Thoracic aorta (tissue), 2 donors: ENCODE data around the gene TMEM44. TPM values are rescaled to one million over a fixed set of nuclear protein-coding genes. Genes with fewer than 3 reads are reported as not detected.

Experiments used
- ATAC-seq: fragments of 150-250 bp; one replicate; pipeline ENCODE4 v1.8.0; 2017; ENCODE audit warnings: low read depth; ENCODE audit not compliant: insufficient number of reproducible peaks, low FRiP score
- DNase-seq: peaks from one replicate; pipeline ENCODE4 v3.0.0-alpha.2; 2020; ENCODE audit warnings: low spot score
- H3K27ac ChIP-seq, 2 donors: fragments of 200-600 bp; sonication (generic); 1 replicate in 1 of 2; 2 replicates in 1 of 2; pipeline ENCODE4 v1.5.1; 2016; ENCODE audit warnings: mild to moderate bottlenecking in 2 of 2, moderate library complexity in 2 of 2
- H3K27me3 ChIP-seq: fragments of 200-600 bp; sonication (generic); replicated peaks from 2 replicates; pipeline ENCODE4 v1.6.0; 2016; ENCODE audit warnings: mild to moderate bottlenecking; ENCODE audit not compliant: insufficient read depth
- H3K36me3 ChIP-seq: fragments of 200-600 bp; sonication (generic); one replicate; pipeline ENCODE4 v1.5.1; 2016
- H3K4me1 ChIP-seq, 2 donors: fragments of 200-600 bp; sonication (generic); 1 replicate in 1 of 2; 2 replicates in 1 of 2; pipeline versions ENCODE4 v1.5.1 to v1.6.0; 2016; ENCODE audit warnings: low read depth in 2 of 2, mild to moderate bottlenecking in 1 of 2; ENCODE audit not compliant: control insufficient read depth in 1 of 2
- H3K4me3 ChIP-seq: fragments of 200-600 bp; sonication (generic); 2 replicates; pipeline ENCODE4 v1.5.1; 2016; ENCODE audit warnings: mild to moderate bottlenecking
- H3K9me3 ChIP-seq: fragments of 200-600 bp; sonication (generic); 2 replicates; pipeline ENCODE4 v1.5.1; 2016
- total RNA-seq, 2 donors: library from RNA; depleted of rRNA; stranded (reverse); fragments of >200 nt; gene quantifications; one replicate each; pipeline versions ENCODE4 v1.1.0 to v1.2.3, GENCODE V29; 2016
- TF ChIP-seq, protein P1 (sequence below): fragments of 200-600 bp; sonication (generic); IDR thresholded peaks from one replicate; pipeline ENCODE4 v1.5.1; 2019; ENCODE audit warnings: antibody characterized with exemption

The TMEM44 gene
- total RNA-seq, 2 donors from 2014 or later, result 11.0 to 11.5 TPM

DNA sequence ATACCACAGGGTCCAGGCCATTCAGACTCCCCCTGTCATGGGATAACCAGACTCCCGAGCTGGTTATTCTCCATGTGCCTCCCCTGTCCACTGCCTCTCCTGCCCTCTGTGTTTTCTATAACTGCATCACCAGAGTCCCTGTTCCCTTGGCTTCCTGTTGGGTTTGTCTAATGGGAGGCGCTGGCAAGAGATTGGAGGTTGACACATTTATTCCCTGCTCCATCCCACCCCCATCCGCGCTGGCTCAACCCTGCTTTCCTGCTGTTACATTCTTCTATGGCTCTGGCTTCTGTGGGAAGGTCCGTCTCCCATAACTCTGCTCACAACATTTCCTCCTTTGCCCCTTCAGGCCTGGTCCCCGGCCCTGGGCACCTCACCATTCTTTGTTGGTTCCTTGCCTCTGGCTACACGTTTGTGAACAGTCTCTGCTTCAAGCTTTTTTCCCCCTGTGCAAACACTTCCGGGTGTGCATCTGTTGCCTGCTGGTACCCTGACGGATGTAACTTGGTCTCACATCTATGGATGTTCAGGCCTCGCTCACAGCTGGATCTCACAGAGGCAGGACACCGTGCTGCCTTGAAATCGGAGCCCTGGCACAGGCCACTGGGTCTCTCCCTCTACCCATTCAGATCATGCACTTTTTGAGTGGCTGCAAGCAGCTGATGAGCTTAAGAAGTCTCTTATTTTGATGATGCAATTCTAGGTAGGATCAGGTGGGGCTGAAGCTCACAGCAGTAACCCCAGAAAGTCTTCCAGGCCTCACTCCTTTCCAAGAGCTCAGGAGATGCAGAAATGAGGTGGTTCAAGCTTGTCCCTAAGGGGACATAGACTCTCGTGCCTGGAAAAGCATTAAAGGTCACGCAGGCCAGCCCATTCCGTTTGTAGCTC, 77.8 kb downstream of the TMEM44 start:
- peaks cover 4 to 38% of the 10 kb centered on the region in 2 donors for H3K4me1 ChIP-seq
- H3K4me3 ChIP-seq, result peak overlapping the region; percentile 41
- no peak for DNase-seq
- peak overlapping the region; percentile 74 to 77 for H3K27ac ChIP-seq
- no peaks in the 10 kb centered on the region for H3K27me3 ChIP-seq
- no peak for ATAC-seq
- H3K36me3 ChIP-seq, result no peaks in the 10 kb centered on the region
- TF ChIP-seq, protein P1, sequence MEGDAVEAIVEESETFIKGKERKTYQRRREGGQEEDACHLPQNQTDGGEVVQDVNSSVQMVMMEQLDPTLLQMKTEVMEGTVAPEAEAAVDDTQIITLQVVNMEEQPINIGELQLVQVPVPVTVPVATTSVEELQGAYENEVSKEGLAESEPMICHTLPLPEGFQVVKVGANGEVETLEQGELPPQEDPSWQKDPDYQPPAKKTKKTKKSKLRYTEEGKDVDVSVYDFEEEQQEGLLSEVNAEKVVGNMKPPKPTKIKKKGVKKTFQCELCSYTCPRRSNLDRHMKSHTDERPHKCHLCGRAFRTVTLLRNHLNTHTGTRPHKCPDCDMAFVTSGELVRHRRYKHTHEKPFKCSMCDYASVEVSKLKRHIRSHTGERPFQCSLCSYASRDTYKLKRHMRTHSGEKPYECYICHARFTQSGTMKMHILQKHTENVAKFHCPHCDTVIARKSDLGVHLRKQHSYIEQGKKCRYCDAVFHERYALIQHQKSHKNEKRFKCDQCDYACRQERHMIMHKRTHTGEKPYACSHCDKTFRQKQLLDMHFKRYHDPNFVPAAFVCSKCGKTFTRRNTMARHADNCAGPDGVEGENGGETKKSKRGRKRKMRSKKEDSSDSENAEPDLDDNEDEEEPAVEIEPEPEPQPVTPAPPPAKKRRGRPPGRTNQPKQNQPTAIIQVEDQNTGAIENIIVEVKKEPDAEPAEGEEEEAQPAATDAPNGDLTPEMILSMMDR, result no peak
- H3K9me3 ChIP-seq, result no peaks in the 10 kb centered on the region

DNA sequence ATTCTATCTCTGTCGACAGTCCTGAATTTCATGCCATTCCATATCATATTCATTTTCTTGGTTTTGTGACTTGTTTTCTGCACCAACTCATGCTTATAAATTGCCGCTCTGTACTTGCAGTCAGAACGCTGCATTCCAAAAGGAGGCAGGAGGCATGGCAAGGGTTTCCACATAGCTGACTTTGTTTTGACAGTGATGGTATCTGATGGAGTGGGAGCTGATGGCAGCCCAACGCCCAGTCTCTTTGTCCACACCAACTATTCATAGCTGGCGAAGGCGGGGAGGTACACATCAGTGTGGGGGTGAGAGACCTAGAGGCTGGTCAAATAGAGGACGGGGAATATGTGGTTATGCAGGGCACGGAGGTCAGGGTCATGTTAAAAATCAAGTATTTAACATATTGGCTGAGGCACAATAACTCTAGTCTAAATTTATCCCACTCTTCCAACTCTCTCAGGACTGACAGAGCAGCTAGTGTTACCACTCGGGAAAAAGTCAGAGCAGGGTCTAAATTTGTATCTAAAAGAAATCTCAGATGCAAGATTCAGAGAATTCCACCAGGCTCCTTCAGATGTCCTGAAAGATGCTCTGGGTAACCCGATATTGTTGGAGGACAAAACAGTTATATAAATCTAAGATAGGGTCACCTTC, 78.6 kb downstream of the TMEM44 start:
- Histone ChIP-seq H3K9me3 (no peaks in the 10 kb centered on the region), H3K27me3 (no peaks in the 10 kb centered on the region), H3K4me1 (peaks cover 4 to 46% of the 10 kb centered on the region in 2 donors), H3K36me3 (no peaks in the 10 kb centered on the region), H3K27ac (peak overlapping the region; percentile 74 to 77), H3K4me3 (peak overlapping the region; percentile 41)
- ATAC-seq (no peak), DNase-seq (no peak)
- TF ChIP-seq, protein P1, result no peak

DNA sequence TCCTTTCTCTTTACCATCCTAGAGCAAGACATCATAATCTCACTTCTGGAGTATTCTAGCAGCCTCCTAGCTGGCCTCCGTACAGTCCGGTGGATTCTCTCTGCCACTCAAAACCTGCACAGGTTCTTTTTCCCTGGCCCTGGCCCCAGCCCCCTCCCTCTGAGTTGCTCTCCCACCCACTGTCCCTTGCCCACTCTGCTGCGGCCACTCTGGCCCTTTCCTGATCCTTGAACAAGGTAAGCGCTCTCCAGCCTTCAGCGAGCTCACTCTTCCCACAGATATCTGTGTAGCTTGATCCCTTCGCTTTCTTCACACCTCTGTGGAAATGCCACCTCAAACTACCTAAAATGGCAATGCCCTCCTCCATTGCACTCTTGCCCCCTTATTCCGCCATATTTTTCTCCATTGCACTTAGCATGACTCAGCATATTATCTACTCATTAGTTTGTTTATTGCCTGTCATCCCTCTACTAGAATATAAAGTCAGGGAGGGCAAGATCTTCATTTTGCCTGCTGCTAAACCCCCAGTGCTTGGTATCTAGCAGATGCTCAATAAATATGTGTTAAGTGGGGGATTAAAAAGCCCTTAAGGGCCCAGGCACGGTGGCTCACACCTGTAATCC, 80.8 kb downstream of the TMEM44 start:
- no peaks in the 10 kb centered on the region for H3K36me3 ChIP-seq
- TF ChIP-seq, protein P1, result no peak
- H3K9me3 ChIP-seq, result no peaks in the 10 kb centered on the region
- no peak for DNase-seq
- H3K27ac ChIP-seq, result peak overlapping the region; percentile 6 to 77
- ATAC-seq, result no peak
- peaks cover 4 to 61% of the 10 kb centered on the region in 2 donors for H3K4me1 ChIP-seq
- H3K27me3 ChIP-seq, result no peaks in the 10 kb centered on the region
- no peak overlapping the region for H3K4me3 ChIP-seq

DNA sequence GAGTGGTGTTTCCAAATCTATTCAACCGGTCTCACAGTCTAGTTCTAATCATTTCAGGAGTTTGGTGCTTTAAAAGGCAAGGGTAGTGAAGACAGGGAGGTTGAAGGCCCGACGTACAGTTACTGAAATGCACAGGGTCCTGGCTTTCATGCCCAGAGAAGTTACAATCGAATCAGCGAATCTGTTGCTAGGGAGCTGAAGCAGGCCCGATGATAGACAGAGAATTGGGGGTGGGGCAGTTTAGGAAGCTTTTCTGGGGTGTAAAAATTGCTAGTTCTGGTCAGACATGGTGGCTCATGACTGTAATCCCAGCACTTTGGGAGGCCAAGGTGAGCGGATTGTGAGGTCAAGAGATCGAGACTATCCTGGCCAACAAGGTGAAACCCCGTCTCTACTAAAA, 83.4 kb downstream of the TMEM44 start:
- no peak overlapping the region for H3K4me3 ChIP-seq
- TF ChIP-seq, protein P1, result no peak
- no peak for ATAC-seq
- peaks cover 4 to 47% of the 10 kb centered on the region in 2 donors for H3K4me1 ChIP-seq
- no peaks in the 10 kb centered on the region for H3K9me3 ChIP-seq
- peak overlapping the region; percentile 65 to 69 for H3K27ac ChIP-seq
- DNase-seq, result no peak
- H3K36me3 ChIP-seq, result no peaks in the 10 kb centered on the region
- no peaks in the 10 kb centered on the region for H3K27me3 ChIP-seq
